ENCODE measurements around the gene ACP3. TPM values are rescaled to one million over a fixed set of nuclear protein-coding genes. Genes with fewer than 3 reads are reported as not detected.

The ACP3 gene
- total RNA-seq, 1 experiment from 2014 or later, result 4.0 TPM

GRCh38 chr3:132315851-132316250, 1.4 kb upstream of the ACP3 start:
- DNase-seq (ENCODE audit: low spot score), result no peak

GRCh38 chr3:132318451-132318850, 1.2 kb downstream of the ACP3 start:
- DNase-seq (ENCODE audit: low spot score), result no peak

GRCh38 chr3:132321304-132321703, 4.1 kb downstream of the ACP3 start:
- DNase-seq (ENCODE audit: low spot score), result no peak

- DNase-seq (ENCODE audit: low spot score), result no peak
Measured at GRCh38 chr3:132325103-132325606, 7.9 kb downstream of the ACP3 start.

GRCh38 chr3:132325634-132326033, 8.4 kb downstream of the ACP3 start:
- no peak for DNase-seq (ENCODE audit: low spot score)

GRCh38 chr3:132326251-132326650, 9.0 kb downstream of the ACP3 start:
- DNase-seq (ENCODE audit: low spot score), result no peak

GRCh38 chr3:132332082-132332481, 14.9 kb downstream of the ACP3 start:
- DNase-seq (ENCODE audit: low spot score), result no peak

- DNase-seq (ENCODE audit: low spot score), result no peak
Measured at GRCh38 chr3:132332508-132332907, 15.3 kb downstream of the ACP3 start.

- no peak for DNase-seq (ENCODE audit: low spot score)
Measured at GRCh38 chr3:132341746-132342145, 24.5 kb downstream of the ACP3 start.

GRCh38 chr3:132342183-132342582, 25.0 kb downstream of the ACP3 start:
- DNase-seq (ENCODE audit: low spot score), result peak; percentile 33

- DNase-seq (ENCODE audit: low spot score), result no peak
Measured at GRCh38 chr3:132342610-132343009, 25.4 kb downstream of the ACP3 start.

- DNase-seq (ENCODE audit: low spot score), result peak; percentile 74
Measured at GRCh38 chr3:132343018-132343612, 25.9 kb downstream of the ACP3 start.

GRCh38 chr3:132344666-132345280, 27.6 kb downstream of the ACP3 start:
- no peak for DNase-seq (ENCODE audit: low spot score)

- no peak for DNase-seq (ENCODE audit: low spot score)
Measured at GRCh38 chr3:132346841-132347736, 29.9 kb downstream of the ACP3 start.

- no peak for DNase-seq (ENCODE audit: low spot score)
Measured at GRCh38 chr3:132347811-132348210, 30.6 kb downstream of the ACP3 start.

GRCh38 chr3:132348531-132348930, 31.3 kb downstream of the ACP3 start:
- DNase-seq (ENCODE audit: low spot score), result no peak

GRCh38 chr3:132350814-132351213, 33.6 kb downstream of the ACP3 start:
- DNase-seq (ENCODE audit: low spot score), result no peak

GRCh38 chr3:132351222-132351806, 34.1 kb downstream of the ACP3 start:
- DNase-seq (ENCODE audit: low spot score), result no peak

GRCh38 chr3:132352556-132353143, 35.4 kb downstream of the ACP3 start:
- DNase-seq (ENCODE audit: low spot score), result peak; percentile 88

- no peak for DNase-seq (ENCODE audit: low spot score)
Measured at GRCh38 chr3:132354916-132355702, 37.9 kb downstream of the ACP3 start.

- DNase-seq (ENCODE audit: low spot score), result no peak
Measured at GRCh38 chr3:132356568-132356967, 39.4 kb downstream of the ACP3 start.
